ENCODE data around the gene CCL15.

The CCL15 gene

GRCh38 chr17:36001110-36001771, at the start of gene CCL15:
CCL15 (minus strand) TSS chr17:36001553; CDS start chr17:36001492, 61 bp downstream.
- Histone ChIP-seq H3K9me3 (no peaks in the 10 kb centered on the region), H3K4me3 (no peak within 1 kb of the TSS), H3K4me1 (no peaks in the 10 kb centered on the region), H3K36me3 (no peaks in the 10 kb centered on the region), H3K27me3 (peaks cover 0 to 3% of the 10 kb centered on the region in 2 donors), H3K27ac (no peak within 1 kb of the TSS)
- no peak for DNase-seq
- TF ChIP-seq CTCF (IDR thresholded peaks at IDR 0.05), result no peak
- intact Hi-C loops (cut with DNase I; ENCODE audit: low total_unique reads), result no loop called here

GRCh38 chr17:36049643-36050042, 48.3 kb upstream of the CCL15 start:
- no peaks in the 10 kb centered on the region for H3K27me3 ChIP-seq
- no peaks in the 10 kb centered on the region for H3K36me3 ChIP-seq
- intact Hi-C loops (cut with DNase I; ENCODE audit: low total_unique reads), result no loop called here
- H3K4me1 ChIP-seq, result no peaks in the 10 kb centered on the region
- no peak for DNase-seq
- no peak overlapping the region for H3K27ac ChIP-seq
- TF ChIP-seq CTCF (IDR thresholded peaks at IDR 0.05), result no peak
- H3K4me3 ChIP-seq, result no peak overlapping the region
- peaks cover 3 to 20% (median 16%) of the 10 kb centered on the region in 3 donors for H3K9me3 ChIP-seq

- Histone ChIP-seq H3K27me3 (no peaks in the 10 kb centered on the region), H3K27ac (no peak overlapping the region), H3K36me3 (no peaks in the 10 kb centered on the region), H3K4me3 (no peak overlapping the region), H3K4me1 (no peaks in the 10 kb centered on the region), H3K9me3 (peaks cover 3 to 20% (median 16%) of the 10 kb centered on the region in 3 donors)
- intact Hi-C loops (cut with DNase I; ENCODE audit: low total_unique reads), result no loop called here
- no peak for DNase-seq
- no peak for TF ChIP-seq CTCF (IDR thresholded peaks at IDR 0.05)
Observed at GRCh38 chr17:36048066-36048465, 46.7 kb upstream of the CCL15 start.

GRCh38 chr17:36036235-36036634, 34.9 kb upstream of the CCL15 start:
- Histone ChIP-seq H3K27ac (no peak overlapping the region), H3K36me3 (no peaks in the 10 kb centered on the region), H3K4me1 (no peaks in the 10 kb centered on the region), H3K4me3 (no peak overlapping the region), H3K9me3 (no peaks in the 10 kb centered on the region), H3K27me3 (no peaks in the 10 kb centered on the region)
- no peak for DNase-seq
- no peak for TF ChIP-seq CTCF (IDR thresholded peaks at IDR 0.05)
- intact Hi-C loops (cut with DNase I; ENCODE audit: low total_unique reads), result no loop called here

GRCh38 chr17:36034127-36034526, 32.8 kb upstream of the CCL15 start:
- H3K27ac ChIP-seq, result no peak overlapping the region
- H3K27me3 ChIP-seq, result no peaks in the 10 kb centered on the region
- no peak for TF ChIP-seq CTCF (IDR thresholded peaks at IDR 0.05)
- intact Hi-C loops (cut with DNase I; ENCODE audit: low total_unique reads), result no loop called here
- H3K4me3 ChIP-seq, result no peak overlapping the region
- no peaks in the 10 kb centered on the region for H3K9me3 ChIP-seq
- H3K36me3 ChIP-seq, result no peaks in the 10 kb centered on the region
- H3K4me1 ChIP-seq, result no peaks in the 10 kb centered on the region
- no peak for DNase-seq

- Histone ChIP-seq H3K27ac (no peak overlapping the region), H3K4me1 (no peaks in the 10 kb centered on the region), H3K9me3 (no peaks in the 10 kb centered on the region), H3K4me3 (no peak overlapping the region), H3K27me3 (no peaks in the 10 kb centered on the region), H3K36me3 (no peaks in the 10 kb centered on the region)
- intact Hi-C loops (cut with DNase I; ENCODE audit: low total_unique reads), result no loop called here
- TF ChIP-seq CTCF (IDR thresholded peaks at IDR 0.05), result no peak
- no peak for DNase-seq
Observed at GRCh38 chr17:36030956-36031355, 29.6 kb upstream of the CCL15 start.
